Activated CD4-positive, alpha-beta T cell treated with anti-CD3 and anti-CD28 coated beads, Interleukin-10, Interleukin-2, amounts not matched to agents 100 ng/mL and 50 ng/mL, durations not matched to agents 16 hours and 8 hours (primary cell): ENCODE measurements around the gene TRIM61.
A peak's percentile ranks its signal among the peaks of the same experiment; 100 is the strongest.
"Not testable (repeated sequence)": the region's sequence is repeated elsewhere in the genome, so short reads cannot be mapped to it uniquely, and the experiment has no call there.

Source experiments
- DNase-seq: peaks from one replicate; pipeline ENCODE4 v3.0.0-alpha.2; 2020

TRIM61 gene

GRCh38 chr4:164977243-164978164 is at the start of gene TRIM61:
Gene TRIM61 (minus strand): TSS chr4:164977657. CDS start chr4:164970002, 7,655 bp downstream.
- peak; percentile 43 for DNase-seq

- not testable (repeated sequence) for DNase-seq
Measured at GRCh38 chr4:165025782-165026181, 48.3 kb upstream of the TRIM61 start.

DNA sequence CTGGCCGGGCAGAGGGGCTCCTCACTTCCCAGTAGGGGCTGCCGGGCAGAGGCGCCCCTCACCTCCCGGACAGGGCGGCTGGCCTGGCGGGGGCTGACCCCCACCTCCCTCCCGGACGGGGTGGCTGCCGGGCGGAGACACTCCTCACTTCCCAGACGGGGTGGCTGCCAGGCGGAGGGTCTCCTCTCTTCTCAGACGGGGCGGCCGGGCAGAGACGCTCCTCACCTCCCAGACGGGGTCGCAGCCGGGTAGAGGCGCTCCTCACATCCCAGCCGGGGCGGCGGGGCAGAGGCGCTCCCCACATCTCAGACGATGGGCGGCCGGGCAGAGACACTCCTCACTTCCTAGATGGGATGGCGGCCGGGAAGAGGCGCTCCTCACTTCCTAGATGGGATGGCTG is 42.5 kb upstream of the TRIM61 start:
- not testable (repeated sequence) for DNase-seq

- peak; percentile 49 for DNase-seq
Measured at GRCh38 chr4:165016971-165017370, 39.5 kb upstream of the TRIM61 start.

DNA sequence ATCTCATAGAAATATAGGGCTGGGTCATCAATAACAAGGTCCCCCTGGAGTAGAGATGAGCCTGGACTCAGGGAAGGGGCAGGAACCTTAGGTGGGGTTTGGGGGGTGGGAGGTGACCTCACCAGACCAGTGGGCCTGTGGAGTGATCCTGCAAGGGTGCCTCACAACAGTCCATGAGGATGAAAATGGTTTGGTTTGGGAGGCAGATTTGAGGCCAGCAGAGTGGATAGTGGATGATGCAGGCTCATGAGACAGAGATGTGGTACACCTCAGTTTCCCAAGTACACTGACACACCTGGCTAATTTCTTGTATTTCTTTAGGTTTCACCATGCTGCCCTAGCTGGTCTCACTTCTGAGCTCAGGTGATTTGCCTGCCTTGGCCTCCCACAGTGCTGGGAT is 36.2 kb upstream of the TRIM61 start:
- no peak for DNase-seq

GRCh38 chr4:165011403-165011802 is 33.9 kb upstream of the TRIM61 start:
- no peak for DNase-seq

- no peak for DNase-seq
Measured at GRCh38 chr4:165010991-165011390, 33.5 kb upstream of the TRIM61 start.

- DNase-seq: no peak
Measured at GRCh38 chr4:165010487-165010886, 33.0 kb upstream of the TRIM61 start.

GRCh38 chr4:165009493-165010227 is 32.2 kb upstream of the TRIM61 start:
- DNase-seq: peak; percentile 83

- no peak for DNase-seq
Measured at GRCh38 chr4:165006886-165007285, 29.4 kb upstream of the TRIM61 start.

DNA sequence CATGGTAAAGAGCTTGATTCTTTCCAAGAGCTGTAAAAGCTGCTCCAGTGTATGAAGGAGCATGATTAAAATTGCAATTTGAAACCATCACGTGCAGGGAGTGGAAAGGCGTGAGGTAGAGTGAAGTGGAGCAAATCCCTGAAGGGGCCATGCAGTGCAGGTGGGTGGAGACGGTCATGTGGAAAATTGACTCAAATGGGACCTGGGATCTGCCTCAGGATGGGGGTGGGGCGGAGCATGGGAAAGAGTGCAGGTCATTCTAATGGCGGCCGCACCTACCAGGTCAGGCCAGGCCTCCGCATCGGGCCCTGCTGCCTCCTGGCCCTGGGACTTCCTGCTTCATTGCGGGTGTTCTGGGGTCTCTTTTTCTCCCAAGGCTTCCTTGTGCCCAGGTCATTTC is 29.0 kb upstream of the TRIM61 start:
- DNase-seq: no peak

DNA sequence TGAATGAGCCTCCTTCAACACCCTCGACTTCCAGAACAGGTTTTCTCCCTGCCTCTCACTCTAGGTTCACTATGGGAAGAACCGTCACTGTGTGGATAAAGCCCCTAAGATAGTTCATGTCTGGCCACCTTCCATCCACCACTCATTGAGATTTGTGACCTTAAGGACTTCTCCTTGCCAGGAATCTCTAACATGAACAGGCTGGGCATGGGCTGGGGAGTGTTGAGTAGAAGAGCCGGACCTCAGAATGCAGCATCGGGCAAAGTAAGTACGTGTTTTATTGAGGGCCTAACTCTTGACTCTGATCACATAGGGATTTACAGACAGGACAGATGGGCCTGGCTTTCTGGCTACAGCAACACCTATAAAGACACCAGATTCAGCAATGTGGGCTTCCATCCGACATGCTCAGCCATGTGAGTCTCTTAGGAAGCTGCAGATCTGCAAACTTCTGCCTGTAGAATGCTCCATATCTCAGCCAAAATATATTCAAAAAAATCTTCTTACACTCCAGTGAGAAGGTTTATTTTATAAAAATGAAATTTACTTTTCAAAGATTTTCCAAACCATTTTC is 28.0 kb upstream of the TRIM61 start:
- DNase-seq: no peak

GRCh38 chr4:165001957-165002356 is 24.5 kb upstream of the TRIM61 start:
- not testable (repeated sequence) for DNase-seq

DNA sequence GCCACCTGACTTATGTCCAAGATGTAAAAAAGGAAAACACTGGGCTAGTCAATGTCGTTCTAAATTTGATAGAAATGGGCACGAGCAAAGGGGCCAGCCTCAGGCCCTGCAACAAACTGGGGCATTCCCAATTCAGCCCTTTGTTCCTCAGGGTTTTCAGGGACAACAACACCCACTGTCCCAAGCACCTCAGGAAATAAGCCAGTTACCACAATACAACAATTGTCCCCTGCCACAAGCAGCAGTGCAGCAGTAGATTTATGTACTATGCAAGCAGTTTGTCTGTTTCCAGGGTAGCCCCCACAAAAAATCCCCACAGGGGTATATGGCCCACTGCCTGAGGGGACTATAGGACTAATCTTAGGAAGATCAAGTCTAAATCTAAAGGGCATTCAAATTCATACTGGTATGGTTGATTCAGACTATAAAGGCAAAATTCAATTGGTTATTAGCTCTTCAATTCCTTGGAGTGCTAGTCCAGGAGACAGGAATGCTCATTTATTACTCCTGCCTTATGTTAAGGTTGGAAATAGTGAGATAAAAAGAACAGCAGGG is 21.1 kb upstream of the TRIM61 start:
- not testable (repeated sequence) for DNase-seq

- DNase-seq: no peak
Measured at GRCh38 chr4:164997941-164998340, 20.5 kb upstream of the TRIM61 start.

DNA sequence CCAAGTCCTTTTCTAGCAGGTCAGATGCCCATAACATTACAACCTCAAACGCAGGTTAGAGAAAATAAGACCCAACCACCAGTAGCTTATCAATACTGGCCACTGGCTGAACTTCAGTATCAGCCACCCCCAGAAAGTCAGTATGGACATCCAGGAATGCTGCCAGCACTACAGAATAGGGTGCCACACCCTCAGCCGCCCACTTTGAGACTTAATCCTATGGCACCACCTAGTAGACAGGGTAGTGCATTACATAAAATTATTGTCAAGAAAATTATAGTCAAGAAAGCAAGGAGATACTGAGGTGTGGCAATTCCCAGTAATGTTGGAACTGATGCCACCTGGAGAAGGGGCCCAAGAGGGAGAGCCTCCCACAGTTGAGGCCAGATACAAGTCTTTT is 19.9 kb upstream of the TRIM61 start:
- DNase-seq: no peak

- not testable (repeated sequence) for DNase-seq
Measured at GRCh38 chr4:164996123-164996522, 18.7 kb upstream of the TRIM61 start.

- not testable (repeated sequence) for DNase-seq
Measured at GRCh38 chr4:164990786-164991185, 13.3 kb upstream of the TRIM61 start.

- no peak for DNase-seq
Measured at GRCh38 chr4:164989471-164989870, 12.0 kb upstream of the TRIM61 start.

GRCh38 chr4:164971929-164972328 is 5.5 kb downstream of the TRIM61 start:
- not testable (repeated sequence) for DNase-seq

- DNase-seq: no peak
Measured at GRCh38 chr4:164959896-164960295, 17.6 kb downstream of the TRIM61 start.

- DNase-seq: not testable (repeated sequence)
Measured at GRCh38 chr4:164959421-164959820, 18.0 kb downstream of the TRIM61 start.
